Neuron (in vitro differentiated cells): ENCODE measurements around the gene PHLPP1.

Source experiments
- H2AFZ ChIP-seq: one replicate; pipeline ENCODE4 v1.6.1; 2013; ENCODE audit warnings: low read depth, mild to moderate bottlenecking, inconsistent platforms, low read length, moderate library complexity
- H3K27me3 ChIP-seq: one replicate; pipeline ENCODE4 v1.6.1; 2013; ENCODE audit warnings: low read length; ENCODE audit not compliant: insufficient read depth
- H3K36me3 ChIP-seq: one replicate; pipeline ENCODE4 v1.6.1; 2013; ENCODE audit warnings: low read length; ENCODE audit not compliant: insufficient read depth
- H3K4me1 ChIP-seq: one replicate; pipeline ENCODE4 v1.6.1; 2013; ENCODE audit warnings: low read length; ENCODE audit not compliant: insufficient read depth
- H3K4me3 ChIP-seq: 2 replicates; pipeline ENCODE4 v1.5.1; 2013; ENCODE audit warnings: mild to moderate bottlenecking, low read length, moderate library complexity
- H3K9me3 ChIP-seq: one replicate; pipeline ENCODE4 v1.6.1; 2013; ENCODE audit warnings: low read length

The PHLPP1 gene

DNA sequence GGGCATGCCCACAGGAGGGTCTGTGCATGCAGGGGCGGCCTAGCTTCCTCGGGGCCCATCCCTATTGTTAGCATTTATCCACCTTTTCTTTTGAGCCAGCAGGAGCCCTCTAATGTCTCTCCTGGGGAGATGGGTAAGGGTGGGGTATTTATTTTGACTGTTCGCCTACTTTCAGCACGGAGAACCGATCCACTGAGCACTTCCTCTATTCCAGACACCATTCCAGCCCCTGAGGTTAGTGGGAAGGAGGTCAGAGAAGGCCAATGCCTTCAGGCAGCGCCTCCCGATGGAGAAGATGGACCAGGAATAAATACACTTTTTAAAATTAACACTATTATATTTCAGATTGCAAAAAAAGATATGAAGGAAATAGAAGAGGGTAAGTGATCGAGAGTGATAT lies 276.0 kb downstream of the PHLPP1 start:
- Histone ChIP-seq H3K9me3 (no peaks in the 10 kb centered on the region), H3K27me3 (no peaks in the 10 kb centered on the region), H3K4me1 (no peaks in the 10 kb centered on the region), H2AFZ (no peak overlapping the region), H3K4me3 (no peak overlapping the region), H3K36me3 (no peaks in the 10 kb centered on the region)

DNA sequence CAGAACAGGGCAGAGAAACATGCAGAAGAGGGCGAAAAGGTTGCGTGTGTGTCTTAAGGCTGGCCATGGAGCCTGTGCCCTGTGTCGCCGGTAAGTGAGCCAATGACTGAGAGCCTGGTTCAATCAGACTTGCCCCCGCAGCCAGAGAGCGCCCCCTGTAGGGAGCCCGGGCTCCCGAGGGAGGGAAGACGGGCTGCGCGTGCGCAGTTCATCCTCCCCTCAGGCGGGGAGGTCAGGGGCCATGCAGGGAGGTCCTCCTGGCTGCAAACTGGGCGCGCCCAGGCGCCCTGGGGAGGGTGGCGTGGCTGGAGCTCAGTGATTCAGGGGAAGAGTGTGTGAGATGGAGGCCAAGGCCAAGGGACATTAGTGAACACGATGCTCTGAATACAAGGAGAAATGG lies 276.6 kb downstream of the PHLPP1 start:
- Histone ChIP-seq H3K9me3 (no peaks in the 10 kb centered on the region), H2AFZ (no peak overlapping the region), H3K27me3 (no peaks in the 10 kb centered on the region), H3K4me3 (no peak overlapping the region), H3K36me3 (no peaks in the 10 kb centered on the region), H3K4me1 (no peaks in the 10 kb centered on the region)

DNA sequence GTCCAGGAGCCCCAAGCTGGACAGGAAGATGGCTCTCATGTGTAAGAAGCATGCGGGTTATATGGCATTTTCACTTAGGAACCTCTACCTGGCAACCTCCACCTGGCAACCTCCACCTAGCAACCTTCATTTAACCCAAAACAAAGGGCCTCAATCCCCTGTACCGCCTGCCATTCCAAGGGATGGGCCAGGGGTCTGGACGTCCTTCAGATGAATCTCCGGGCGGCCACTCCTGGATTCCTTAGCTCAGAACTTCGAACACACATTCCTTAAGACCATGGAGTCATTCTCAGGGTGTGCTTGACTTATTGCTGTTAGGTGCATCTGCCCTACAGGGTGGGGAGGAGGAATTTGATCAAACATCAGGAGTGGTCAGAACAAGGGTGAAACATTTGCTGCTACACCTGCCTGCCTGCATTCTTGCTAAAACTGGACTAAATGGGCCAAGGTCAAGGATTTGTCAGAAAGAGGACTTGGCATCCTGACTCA lies 277.6 kb downstream of the PHLPP1 start:
- Histone ChIP-seq H3K4me1 (no peaks in the 10 kb centered on the region), H3K36me3 (no peaks in the 10 kb centered on the region), H2AFZ (no peak overlapping the region), H3K4me3 (no peak overlapping the region), H3K9me3 (no peaks in the 10 kb centered on the region), H3K27me3 (no peaks in the 10 kb centered on the region)

DNA sequence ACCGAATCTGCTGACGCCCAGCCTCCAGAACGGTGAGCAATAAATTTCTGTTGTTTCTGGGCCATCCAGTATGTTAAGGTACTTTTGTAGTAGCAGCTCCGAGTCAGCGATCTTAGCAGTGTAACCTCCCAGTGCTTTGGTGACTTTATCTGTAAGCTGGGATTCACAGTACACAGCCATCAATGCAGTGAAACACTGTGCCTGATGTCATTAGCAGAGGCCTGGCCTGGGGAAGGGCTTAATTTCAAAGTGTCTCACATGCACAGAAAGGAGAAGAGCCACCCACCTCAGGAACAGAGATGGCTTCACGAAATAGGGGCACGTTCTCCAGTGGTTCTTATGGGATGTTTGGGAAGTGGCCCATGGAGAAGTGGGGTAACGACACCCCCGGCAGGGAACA lies 281.2 kb downstream of the PHLPP1 start:
- Histone ChIP-seq H3K9me3 (peaks cover 1% of the 10 kb centered on the region), H3K27me3 (no peaks in the 10 kb centered on the region), H3K4me3 (no peak overlapping the region), H3K36me3 (no peaks in the 10 kb centered on the region), H3K4me1 (no peaks in the 10 kb centered on the region), H2AFZ (no peak overlapping the region)

DNA sequence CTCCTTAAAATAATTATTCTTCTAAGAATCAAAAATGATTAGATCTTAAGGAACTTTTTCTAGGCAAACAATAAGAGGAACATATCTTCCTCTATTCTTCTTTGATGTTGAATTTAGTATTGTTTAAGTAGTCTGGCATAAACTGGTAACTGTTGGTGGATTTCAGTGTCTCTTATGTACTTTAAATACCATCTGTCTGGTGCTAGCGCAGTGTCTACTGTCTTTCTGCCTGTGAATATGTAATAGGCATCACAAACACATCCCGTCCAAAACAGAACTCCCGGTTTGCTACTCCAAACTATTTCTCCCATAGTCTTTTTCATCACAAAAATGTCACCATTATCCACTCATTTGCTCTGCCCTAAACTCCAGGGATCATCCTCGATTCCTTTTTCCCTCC lies 281.7 kb downstream of the PHLPP1 start:
- Histone ChIP-seq H3K27me3 (no peaks in the 10 kb centered on the region), H3K9me3 (peaks cover 1% of the 10 kb centered on the region), H2AFZ (no peak overlapping the region), H3K36me3 (no peaks in the 10 kb centered on the region), H3K4me3 (no peak overlapping the region), H3K4me1 (no peaks in the 10 kb centered on the region)

DNA sequence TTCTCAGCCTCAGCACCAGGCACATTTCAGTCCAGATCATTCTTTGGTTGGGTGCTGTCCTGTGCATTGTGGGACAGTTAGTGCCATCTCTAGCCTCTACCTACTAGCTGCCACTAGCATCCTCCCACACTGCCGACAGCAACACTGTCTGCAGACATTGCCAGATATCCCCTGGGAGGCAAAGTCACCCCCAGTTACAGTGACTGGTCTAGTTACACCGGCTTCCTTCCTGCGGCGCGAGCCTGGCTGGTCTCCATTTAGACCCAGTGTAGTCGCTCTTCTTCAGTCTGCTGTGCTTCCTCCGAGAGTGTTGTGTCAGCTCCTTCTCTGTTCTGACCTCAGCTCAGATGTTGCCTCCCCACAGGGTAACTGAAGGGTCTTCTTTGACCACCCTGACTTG lies 283.1 kb downstream of the PHLPP1 start:
- no peaks in the 10 kb centered on the region for H3K4me1 ChIP-seq
- H3K27me3 ChIP-seq = no peaks in the 10 kb centered on the region
- no peak overlapping the region for H3K4me3 ChIP-seq
- H3K36me3 ChIP-seq = no peaks in the 10 kb centered on the region
- H2AFZ ChIP-seq = no peak overlapping the region
- peaks cover 1% of the 10 kb centered on the region for H3K9me3 ChIP-seq

DNA sequence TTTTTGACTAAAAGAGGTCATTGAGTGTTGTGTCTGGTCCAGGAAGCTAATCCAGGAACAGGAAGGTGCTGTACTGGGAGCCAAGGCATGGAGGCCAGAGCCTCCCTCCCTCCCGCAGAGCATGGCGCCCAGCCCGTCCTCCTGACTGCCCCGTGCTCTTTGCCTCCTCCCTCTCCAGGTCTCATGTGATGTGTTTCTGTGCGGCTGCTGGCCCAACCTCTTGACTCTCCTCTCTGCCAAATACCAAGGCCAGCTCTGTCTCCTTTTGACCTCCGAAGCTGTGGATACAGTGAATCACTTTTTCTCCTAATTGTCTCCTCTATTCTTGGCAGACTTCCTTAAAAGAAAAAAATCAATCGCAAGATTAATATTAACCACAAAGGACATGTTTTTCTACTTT lies 284.1 kb downstream of the PHLPP1 start:
- Histone ChIP-seq H3K27me3 (no peaks in the 10 kb centered on the region), H2AFZ (no peak overlapping the region), H3K4me3 (no peak overlapping the region), H3K36me3 (no peaks in the 10 kb centered on the region), H3K9me3 (peaks cover 1% of the 10 kb centered on the region), H3K4me1 (no peaks in the 10 kb centered on the region)

DNA sequence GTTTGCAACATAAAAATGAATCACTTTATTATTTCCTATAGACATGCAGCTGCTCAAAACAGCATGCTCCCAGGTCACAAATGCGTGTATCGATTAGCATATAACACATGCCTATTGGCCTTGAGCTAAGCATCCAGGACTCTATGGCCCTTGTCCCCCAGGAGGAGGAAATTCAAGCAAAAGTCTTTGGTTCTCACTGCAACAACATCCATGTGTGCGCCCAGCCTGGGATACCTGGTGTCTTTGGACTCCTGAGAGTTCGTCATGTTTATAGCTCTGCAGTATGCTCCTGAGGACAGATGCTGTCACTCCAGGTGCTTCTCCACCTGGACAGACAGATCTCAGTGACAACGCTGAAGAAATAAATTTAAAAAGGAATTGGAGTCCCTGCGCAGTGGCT lies 284.6 kb downstream of the PHLPP1 start:
- no peak overlapping the region for H2AFZ ChIP-seq
- no peaks in the 10 kb centered on the region for H3K4me1 ChIP-seq
- H3K36me3 ChIP-seq = no peaks in the 10 kb centered on the region
- H3K9me3 ChIP-seq = peaks cover 1% of the 10 kb centered on the region
- H3K27me3 ChIP-seq = no peaks in the 10 kb centered on the region
- no peak overlapping the region for H3K4me3 ChIP-seq

DNA sequence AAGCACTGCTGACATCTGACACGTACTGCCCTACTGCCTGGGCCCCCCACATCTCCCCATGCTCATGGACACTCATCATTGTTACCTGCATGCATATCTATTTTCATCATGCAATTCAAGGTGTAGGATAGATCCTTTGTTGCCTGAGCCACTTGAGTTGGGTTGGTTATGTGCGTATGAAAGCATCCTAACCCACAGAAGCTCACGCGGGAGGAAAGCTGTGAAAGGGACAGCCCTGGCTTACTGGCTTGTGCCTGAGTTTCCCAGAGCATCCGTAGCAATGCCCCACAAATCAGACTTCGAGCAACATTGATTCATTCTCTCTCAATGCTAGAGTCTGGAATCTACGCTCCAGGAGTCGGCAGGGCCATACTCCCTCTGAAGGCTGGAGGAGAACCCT lies 285.5 kb downstream of the PHLPP1 start:
- Histone ChIP-seq H3K4me1 (no peaks in the 10 kb centered on the region), H2AFZ (no peak overlapping the region), H3K9me3 (peaks cover 1% of the 10 kb centered on the region), H3K27me3 (no peaks in the 10 kb centered on the region), H3K36me3 (no peaks in the 10 kb centered on the region), H3K4me3 (no peak overlapping the region)

DNA sequence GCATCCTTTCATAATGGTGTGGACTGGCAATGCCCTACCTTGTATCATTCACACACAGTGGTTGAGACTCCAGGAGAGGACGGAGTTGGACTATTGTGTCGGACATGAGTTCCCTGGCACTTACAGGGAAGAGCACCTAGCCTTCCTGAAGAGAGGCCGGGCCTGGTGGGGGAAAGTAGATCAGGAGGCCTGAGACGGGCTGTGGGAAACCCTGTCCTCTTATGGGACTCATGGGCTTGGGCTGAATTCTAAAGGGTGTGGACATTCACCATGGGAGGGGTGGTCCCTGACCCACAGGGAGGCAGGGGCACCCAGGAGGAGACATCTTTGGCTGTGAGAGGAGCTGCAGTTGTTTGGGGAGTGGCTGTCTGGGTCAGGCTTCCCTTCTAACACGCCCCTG lies 286.5 kb downstream of the PHLPP1 start:
- no peaks in the 10 kb centered on the region for H3K36me3 ChIP-seq
- peaks cover 3% of the 10 kb centered on the region for H3K9me3 ChIP-seq
- no peak overlapping the region for H3K4me3 ChIP-seq
- H3K4me1 ChIP-seq = no peaks in the 10 kb centered on the region
- no peak overlapping the region for H2AFZ ChIP-seq
- H3K27me3 ChIP-seq = no peaks in the 10 kb centered on the region

DNA sequence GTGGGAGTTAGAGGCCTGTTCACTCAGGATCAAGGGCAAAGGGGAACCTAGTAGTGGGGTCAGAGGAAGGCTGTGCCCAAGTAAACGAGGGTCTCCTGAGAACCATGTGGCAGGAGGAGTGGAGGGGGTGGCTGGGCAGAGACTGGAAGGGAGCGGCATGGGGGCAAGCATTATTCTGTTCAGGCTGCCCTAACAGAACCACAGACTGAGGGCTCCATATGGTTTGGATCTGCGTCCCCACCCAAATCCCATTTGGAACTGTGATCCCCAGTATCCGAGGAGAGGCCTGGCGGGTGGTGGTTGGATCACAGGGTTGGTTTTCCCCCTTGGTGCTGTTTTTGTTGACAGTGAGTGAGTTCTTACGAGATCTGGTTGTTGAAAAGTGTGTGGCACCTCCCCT lies 287.0 kb downstream of the PHLPP1 start:
- H3K36me3 ChIP-seq = no peaks in the 10 kb centered on the region
- H3K4me1 ChIP-seq = no peaks in the 10 kb centered on the region

DNA sequence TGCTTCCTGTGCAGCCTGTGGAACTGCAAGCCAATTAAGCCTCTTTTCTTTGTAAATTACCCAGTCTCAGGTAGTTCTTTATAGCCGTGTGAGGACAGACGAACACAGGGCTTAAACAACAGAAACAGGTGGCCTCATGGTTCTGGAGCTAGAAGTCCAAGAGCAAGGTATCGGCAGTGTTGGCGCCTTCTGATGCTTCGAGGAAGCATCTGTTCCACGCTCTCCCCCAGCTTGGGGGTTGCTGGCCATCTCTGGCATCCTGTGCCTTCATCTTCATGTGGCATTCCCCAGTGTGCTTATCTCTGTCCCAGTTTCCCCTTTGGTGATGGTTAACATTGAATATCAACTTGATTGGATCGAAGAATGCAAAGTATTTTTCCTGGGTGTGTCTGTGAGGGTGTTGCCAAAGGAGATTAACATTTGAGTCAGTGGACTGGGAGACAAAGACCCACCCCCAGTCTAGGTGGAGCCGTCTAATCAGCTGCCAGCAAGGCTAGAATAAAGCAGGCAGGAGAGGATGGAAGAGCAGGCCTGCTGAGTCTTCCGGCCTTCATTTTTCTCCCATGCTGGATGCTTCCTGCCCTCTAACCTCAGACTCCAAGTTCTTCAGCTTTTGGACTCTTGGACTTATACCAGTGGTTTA lies 287.6 kb downstream of the PHLPP1 start:
- Histone ChIP-seq H3K4me1 (no peaks in the 10 kb centered on the region), H3K9me3 (peaks cover 3% of the 10 kb centered on the region)

More for the DNA sequence above, 287.0 kb downstream of the PHLPP1 start:
- Histone ChIP-seq H3K9me3 (peaks cover 3% of the 10 kb centered on the region), H2AFZ (no peak overlapping the region), H3K27me3 (no peaks in the 10 kb centered on the region), H3K4me3 (no peak overlapping the region)

DNA sequence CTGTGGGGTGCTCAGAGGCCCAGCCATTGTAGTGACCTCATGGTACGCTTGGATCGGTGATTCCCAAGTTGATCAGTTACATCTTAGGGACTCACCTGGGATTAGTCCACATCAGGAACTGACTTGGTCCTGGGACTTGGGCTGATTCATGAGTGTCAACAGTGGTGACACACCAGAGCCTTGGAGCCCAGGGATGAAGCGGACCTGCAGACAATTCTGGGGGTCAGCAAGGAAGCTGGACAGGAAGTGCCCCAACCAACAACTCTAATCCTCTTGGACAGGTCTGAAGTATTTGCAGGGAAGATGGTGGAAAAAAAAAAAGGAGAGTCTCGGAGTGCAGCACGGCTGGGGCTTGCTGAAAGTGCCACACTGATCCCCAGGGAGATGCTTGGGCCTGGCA lies 288.6 kb downstream of the PHLPP1 start:
- Histone ChIP-seq H3K27me3 (no peaks in the 10 kb centered on the region), H3K9me3 (peaks cover 3% of the 10 kb centered on the region), H3K4me1 (no peaks in the 10 kb centered on the region), H3K4me3 (no peak overlapping the region), H2AFZ (no peak overlapping the region), H3K36me3 (no peaks in the 10 kb centered on the region)

More for the DNA sequence above, 287.6 kb downstream of the PHLPP1 start:
- H3K27me3 ChIP-seq = no peaks in the 10 kb centered on the region
- no peak overlapping the region for H2AFZ ChIP-seq
- no peaks in the 10 kb centered on the region for H3K36me3 ChIP-seq
- H3K4me3 ChIP-seq = no peak overlapping the region

DNA sequence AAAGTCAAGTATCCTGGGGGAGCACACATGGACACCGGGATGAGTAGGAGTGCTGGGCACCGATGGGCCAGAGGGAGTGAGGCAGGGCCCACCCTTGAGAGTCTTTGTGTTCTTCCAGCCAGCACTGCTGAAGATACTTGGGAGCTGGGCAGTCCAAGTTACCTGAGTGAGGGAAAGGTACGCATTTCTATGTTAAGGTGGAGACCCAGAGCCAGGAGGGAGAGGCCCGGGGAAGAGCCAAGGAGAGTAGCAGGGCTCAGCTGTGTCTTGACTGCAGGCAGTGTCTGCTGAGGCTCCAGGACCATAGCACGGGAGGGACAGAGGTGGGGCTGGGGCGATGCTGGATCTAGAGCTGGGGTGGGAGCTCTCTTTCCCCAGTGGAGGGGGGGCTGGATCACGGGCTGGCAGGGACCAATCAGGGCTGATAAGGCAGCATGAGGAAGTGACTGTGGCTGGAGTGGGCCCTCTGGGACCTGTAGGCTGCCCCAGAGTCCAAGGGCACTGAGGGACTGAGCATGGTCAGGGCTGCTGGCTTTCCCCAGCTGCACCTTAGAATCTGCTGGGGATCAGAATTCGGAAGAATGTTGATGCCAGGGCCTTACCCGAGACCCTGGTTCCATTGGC lies 289.2 kb downstream of the PHLPP1 start:
- H3K27me3 ChIP-seq = no peaks in the 10 kb centered on the region
- no peak overlapping the region for H2AFZ ChIP-seq
- H3K4me1 ChIP-seq = no peaks in the 10 kb centered on the region
- H3K36me3 ChIP-seq = no peaks in the 10 kb centered on the region
- H3K4me3 ChIP-seq = no peak overlapping the region
- peaks cover 3% of the 10 kb centered on the region for H3K9me3 ChIP-seq
